NK-92 (cell line): Measurements from ENCODE around the gene SUMF1.

Source experiments
- DNase-seq: peaks from one replicate; lab custom pipeline; 2025; ENCODE audit not compliant: unreplicated experiment; lab: John Stamatoyannopoulos, UW

SUMF1 gene

GRCh38 chr3:4394567-4394966 is 72.5 kb downstream of the SUMF1 start:
- no peak for DNase-seq

GRCh38 chr3:4394048-4394447 is 73.0 kb downstream of the SUMF1 start:
- DNase-seq = no peak

GRCh38 chr3:4392992-4393391 is 74.1 kb downstream of the SUMF1 start:
- no peak for DNase-seq

- DNase-seq = no peak
Measured at GRCh38 chr3:4387210-4388204, 79.6 kb downstream of the SUMF1 start.

- DNase-seq = no peak
Measured at GRCh38 chr3:4385201-4385600, 81.9 kb downstream of the SUMF1 start.

GRCh38 chr3:4380013-4380412 is 87.1 kb downstream of the SUMF1 start:
- DNase-seq = no peak

- no peak for DNase-seq
Measured at GRCh38 chr3:4376499-4376898, 90.6 kb downstream of the SUMF1 start.

GRCh38 chr3:4375911-4376310 is 91.2 kb downstream of the SUMF1 start:
- DNase-seq = no peak

GRCh38 chr3:4373669-4374068 is 93.4 kb downstream of the SUMF1 start:
- DNase-seq = no peak

- DNase-seq = no peak
Measured at GRCh38 chr3:4362523-4362922, 104.5 kb downstream of the SUMF1 start.

GRCh38 chr3:4360817-4361216 is 106.3 kb downstream of the SUMF1 start:
- no peak for DNase-seq

- no peak for DNase-seq
Measured at GRCh38 chr3:4359805-4360502, 107.1 kb downstream of the SUMF1 start.

- DNase-seq = no peak
Measured at GRCh38 chr3:4358273-4358672, 108.8 kb downstream of the SUMF1 start.

GRCh38 chr3:4356546-4357410 is 110.3 kb downstream of the SUMF1 start:
- DNase-seq = no peak

- DNase-seq = no peak
Measured at GRCh38 chr3:4356220-4356540, 110.9 kb downstream of the SUMF1 start.

- no peak for DNase-seq
Measured at GRCh38 chr3:4355401-4356219, 111.5 kb downstream of the SUMF1 start.

GRCh38 chr3:4351872-4352271 is 115.2 kb downstream of the SUMF1 start:
- no peak for DNase-seq

GRCh38 chr3:4351164-4351855 is 115.8 kb downstream of the SUMF1 start:
- no peak for DNase-seq

- no peak for DNase-seq
Measured at GRCh38 chr3:4350789-4351163, 116.3 kb downstream of the SUMF1 start.

GRCh38 chr3:4343258-4343657 is 123.8 kb downstream of the SUMF1 start:
- DNase-seq = no peak
